ENCODE data around the gene TCERG1L. TPM values are rescaled to one million over a fixed set of nuclear protein-coding genes. Genes with fewer than 3 reads are reported as not detected.

The TCERG1L gene
- total and polyA plus RNA-seq, 8 donors, result 0.18 TPM; not detected in 7

- intact Hi-C loops (cut with DNase I; ENCODE audit: low total_unique reads), result no loop called here
- Histone ChIP-seq H3K9me3 (peaks cover 0 to 7% (median 0%) of the 10 kb centered on the region in 4 donors), H3K27ac (no peak overlapping the region), H3K27me3 (peaks cover 0 to 52% (median 0%) of the 10 kb centered on the region in 3 donors), H3K36me3 (no peaks in the 10 kb centered on the region), H3K4me1 (no peaks in the 10 kb centered on the region), H3K4me3 (no peak overlapping the region)
- DNase-seq, result no peak
- no peak for TF ChIP-seq CTCF (IDR thresholded peaks at IDR 0.05)
- TF ChIP-seq EP300 (IDR thresholded peaks at IDR 0.05), result no peak
- TF ChIP-seq POLR2AphosphoS5 (IDR thresholded peaks at IDR 0.05), result no peak
- no peak for TF ChIP-seq POLR2A (IDR thresholded peaks at IDR 0.05)
- 79 to 90% (median 83%) methylated on average over 7 to 11 of the region's 11 CpGs for WGBS, 5 donors
Observed at GRCh38 chr10:131264110-131264788, 47.3 kb downstream of the TCERG1L start.

- intact Hi-C loops (cut with DNase I; ENCODE audit: low total_unique reads), result no loop called here
- Histone ChIP-seq H3K36me3 (no peaks in the 10 kb centered on the region), H3K4me1 (no peaks in the 10 kb centered on the region), H3K4me3 (no peak overlapping the region), H3K9me3 (no peaks in the 10 kb centered on the region), H3K27me3 (peaks cover 0 to 43% (median 0%) of the 10 kb centered on the region in 3 donors), H3K27ac (no peak overlapping the region)
- no peak for TF ChIP-seq EP300 (IDR thresholded peaks at IDR 0.05)
- no peak for TF ChIP-seq POLR2AphosphoS5 (IDR thresholded peaks at IDR 0.05)
- no peak for TF ChIP-seq POLR2A (IDR thresholded peaks at IDR 0.05)
- no peak for TF ChIP-seq CTCF (IDR thresholded peaks at IDR 0.05)
- DNase-seq, result no peak
- 71 to 84% (median 79%) methylated on average over 16 of the region's 16 CpGs for WGBS, 5 donors
Observed at GRCh38 chr10:131261890-131262475, 49.5 kb downstream of the TCERG1L start.

- WGBS, 5 donors, result 75 to 85% (median 82%) methylated on average over 16 to 17 of the region's 17 CpGs
- DNase-seq, result no peak
- Histone ChIP-seq H3K4me3 (no peak overlapping the region), H3K27me3 (peaks cover 0 to 39% (median 0%) of the 10 kb centered on the region in 3 donors), H3K36me3 (no peaks in the 10 kb centered on the region), H3K27ac (no peak overlapping the region), H3K9me3 (no peaks in the 10 kb centered on the region), H3K4me1 (no peaks in the 10 kb centered on the region)
- intact Hi-C loops (cut with DNase I; ENCODE audit: low total_unique reads), result no loop called here
- TF ChIP-seq POLR2A (IDR thresholded peaks at IDR 0.05) (no peak), POLR2AphosphoS5 (IDR thresholded peaks at IDR 0.05) (no peak), CTCF (IDR thresholded peaks at IDR 0.05) (no peak), EP300 (IDR thresholded peaks at IDR 0.05) (no peak)
Observed at GRCh38 chr10:131260452-131261211, 50.9 kb downstream of the TCERG1L start.

- no peak for DNase-seq
- TF ChIP-seq POLR2A (IDR thresholded peaks at IDR 0.05), result no peak
- TF ChIP-seq CTCF (IDR thresholded peaks at IDR 0.05), result no peak
- TF ChIP-seq EP300 (IDR thresholded peaks at IDR 0.05), result no peak
- no peak for TF ChIP-seq POLR2AphosphoS5 (IDR thresholded peaks at IDR 0.05)
- no peaks in the 10 kb centered on the region for H3K9me3 ChIP-seq
- intact Hi-C loops (cut with DNase I; ENCODE audit: low total_unique reads), result no loop called here
- peaks cover 0 to 39% (median 0%) of the 10 kb centered on the region in 3 donors for H3K27me3 ChIP-seq
- no peaks in the 10 kb centered on the region for H3K36me3 ChIP-seq
- H3K4me3 ChIP-seq, result no peak overlapping the region
- no peaks in the 10 kb centered on the region for H3K4me1 ChIP-seq
- no peak overlapping the region for H3K27ac ChIP-seq
- 92 to 95% (median 94%) methylated on average over 29 to 32 of the region's 32 CpGs for WGBS, 5 donors
Observed at GRCh38 chr10:131260031-131260430, 51.5 kb downstream of the TCERG1L start.

Data from stomach (tissue), 9 donors.